ENCODE results near the gene VTI1A.

VTI1A gene

GRCh38 chr10:112649822-112650152 lies 202.8 kb downstream of the VTI1A start:
- DNase-seq (ENCODE audit: low read depth in 2 of 2): no peak
- no peak for TF ChIP-seq CTCF (IDR thresholded peaks at IDR 0.05; ENCODE audit: low read depth, low read length)
- no peak overlapping the region for H3K4me3 ChIP-seq (replicated peaks in 1 of 2; ENCODE audit: low read depth in 2 of 2, low read length in 2 of 2)

DNA sequence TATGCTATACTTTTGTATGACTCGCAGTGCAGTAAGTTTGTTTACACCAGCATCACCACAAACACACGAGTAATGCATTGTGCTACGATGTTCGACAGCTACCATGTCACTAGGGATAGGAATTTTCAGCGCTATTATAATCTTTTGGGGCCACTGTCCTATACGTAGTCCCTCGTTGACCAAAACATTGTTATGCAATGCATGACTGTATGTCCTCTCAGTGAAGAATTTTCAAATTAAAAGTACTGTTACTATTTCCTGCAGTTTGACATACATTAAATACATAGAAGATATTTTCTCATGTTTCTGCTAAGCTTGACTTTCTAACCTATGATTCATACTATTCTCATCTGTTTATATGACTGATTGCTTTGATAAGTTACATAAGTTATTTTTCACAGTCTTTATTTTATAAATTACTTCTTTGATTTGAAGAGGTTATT lies 203.6 kb downstream of the VTI1A start:
- no peak overlapping the region for H3K4me3 ChIP-seq (replicated peaks in 1 of 2; ENCODE audit: low read depth in 2 of 2, low read length in 2 of 2)
- no peak for TF ChIP-seq CTCF (IDR thresholded peaks at IDR 0.05; ENCODE audit: low read depth, low read length)
- peak; percentile 37 to 62 for DNase-seq (ENCODE audit: low read depth in 2 of 2)

GRCh38 chr10:112653215-112653614 lies 206.2 kb downstream of the VTI1A start:
- TF ChIP-seq CTCF (IDR thresholded peaks at IDR 0.05; ENCODE audit: low read depth, low read length): no peak
- DNase-seq (ENCODE audit: low read depth in 2 of 2): no peak
- no peak overlapping the region for H3K4me3 ChIP-seq (replicated peaks in 1 of 2; ENCODE audit: low read depth in 2 of 2, low read length in 2 of 2)

DNA sequence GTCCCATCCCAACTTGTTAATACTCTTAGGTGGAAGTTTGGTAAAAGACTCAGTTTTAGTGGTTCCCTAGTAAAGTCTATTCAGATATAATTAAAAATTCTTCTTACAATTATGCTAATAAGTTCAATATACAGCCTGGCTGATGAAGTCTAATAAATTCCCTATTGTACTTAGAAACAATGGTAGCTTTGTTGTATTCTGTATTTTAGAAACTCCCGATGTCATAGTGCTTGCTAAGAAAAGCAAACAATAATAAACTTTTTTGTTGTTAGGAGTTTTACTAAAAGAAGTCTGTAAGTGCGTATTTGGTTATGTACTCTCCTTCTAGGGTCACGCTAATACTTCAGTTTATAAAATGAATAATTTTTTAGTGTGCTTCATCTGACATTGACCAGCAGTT lies 206.8 kb downstream of the VTI1A start:
- TF ChIP-seq CTCF (IDR thresholded peaks at IDR 0.05; ENCODE audit: low read depth, low read length): no peak
- H3K4me3 ChIP-seq (replicated peaks in 1 of 2; ENCODE audit: low read depth in 2 of 2, low read length in 2 of 2): no peak overlapping the region
- DNase-seq (ENCODE audit: low read depth in 2 of 2): no peak

GRCh38 chr10:112654794-112655193 lies 207.8 kb downstream of the VTI1A start:
- no peak for TF ChIP-seq CTCF (IDR thresholded peaks at IDR 0.05; ENCODE audit: low read depth, low read length)
- no peak for DNase-seq (ENCODE audit: low read depth in 2 of 2)
- no peak overlapping the region for H3K4me3 ChIP-seq (replicated peaks in 1 of 2; ENCODE audit: low read depth in 2 of 2, low read length in 2 of 2)

GRCh38 chr10:112655722-112656121 lies 208.7 kb downstream of the VTI1A start:
- no peak for DNase-seq (ENCODE audit: low read depth in 2 of 2)
- no peak overlapping the region for H3K4me3 ChIP-seq (replicated peaks in 1 of 2; ENCODE audit: low read depth in 2 of 2, low read length in 2 of 2)
- TF ChIP-seq CTCF (IDR thresholded peaks at IDR 0.05; ENCODE audit: low read depth, low read length): no peak

GRCh38 chr10:112658465-112658864 lies 211.4 kb downstream of the VTI1A start:
- no peak for TF ChIP-seq CTCF (IDR thresholded peaks at IDR 0.05; ENCODE audit: low read depth, low read length)
- H3K4me3 ChIP-seq (replicated peaks in 1 of 2; ENCODE audit: low read depth in 2 of 2, low read length in 2 of 2): no peak overlapping the region
- DNase-seq (ENCODE audit: low read depth in 2 of 2): no peak

Measured in cardiac fibroblast (primary cell).